Endothelial cell of umbilical vein (primary cell): ENCODE measurements around the gene OR51B2. TPM values are rescaled to one million over a fixed set of nuclear protein-coding genes. Genes with fewer than 3 reads are reported as not detected.
"Not testable (repeated sequence)": the region's sequence is repeated elsewhere in the genome, so short reads cannot be mapped to it uniquely, and the experiment has no call there.

Source experiments
- BruUV-seq: library from RNA; stranded (reverse); fragments of 400-500 nt; replicated peaks from 2 replicates; lab custom pipeline; 2021; lab: Mats Ljungman, UMichigan
- CTCF ChIA-PET: fragments of 300-600, 350-600 bp; sonication (Branson Sonifier 250); formaldehyde crosslinking; loops from one replicate; lab custom pipeline; 2021; ENCODE audit warnings: antibody characterized with exemption, inconsistent platforms; lab: Charles Lee
- POLR2A ChIA-PET: fragments of 300-600, 350-600 bp; sonication (Branson Sonifier 250); formaldehyde crosslinking; loops from one replicate; lab custom pipeline; 2021; ENCODE audit warnings: antibody characterized with exemption, inconsistent platforms; lab: Charles Lee
- DNase-seq: peaks from one replicate; pipeline ENCODE4 v3.0.0-alpha.2; 2011; ENCODE audit warnings: low read depth, low spot score
- FAIRE-seq: peaks from 2 replicates; lab custom pipeline; 2011; peaks lifted over from hg19 to GRCh38; lab: Jason Lieb, UNC
- H2AFZ ChIP-seq: 2 replicates; pipeline ENCODE4 v1.6.0; 2012; ENCODE audit warnings: low read depth, low read length, control low read depth, inconsistent platforms
- H3K27ac ChIP-seq: 2 replicates; pipeline ENCODE4 v1.5.1; 2011; ENCODE audit warnings: low read depth, mild to moderate bottlenecking, control low read depth, low read length, moderate library complexity; ENCODE audit not compliant: insufficient read depth
- H3K27me3 ChIP-seq, 2 experiments: 2 replicates each; pipeline versions ENCODE4 v1.6.0 to v1.6.1; 2011; ENCODE audit warnings: low read length in 2 of 2, mixed read lengths in 1 of 2; ENCODE audit not compliant: control insufficient read depth in 2 of 2, insufficient read depth in 2 of 2
- H3K36me3 ChIP-seq, 2 experiments: 2 replicates in 1 of 2; 3 replicates in 1 of 2; pipeline ENCODE4 v1.5.1; 2011; ENCODE audit warnings: low read length in 2 of 2, mild to moderate bottlenecking in 1 of 2, moderate library complexity in 1 of 2; ENCODE audit not compliant: control insufficient read depth in 2 of 2, insufficient read depth in 2 of 2; ENCODE audit errors: extremely low read depth in 1 of 2
- H3K4me1 ChIP-seq: 3 replicates; pipeline ENCODE4 v1.5.1; 2011; ENCODE audit warnings: mild to moderate bottlenecking, low read length; ENCODE audit not compliant: control insufficient read depth, insufficient read depth; ENCODE audit errors: extremely low read depth
- H3K4me2 ChIP-seq: 2 replicates; pipeline ENCODE4 v1.6.1; 2011; ENCODE audit warnings: low read length, control low read depth, mixed read lengths; ENCODE audit not compliant: insufficient read depth
- H3K4me3 ChIP-seq, 3 experiments: fragments of 200-600 bp in 1 of 3; sonication (generic), shearing (Covaris generic) in 1 of 3; replicated peaks in 1 of 3; 2 replicates each; pipeline ENCODE4 v1.5.1; 2011 to 2016; ENCODE audit warnings: control low read depth in 3 of 3, low read length in 3 of 3, mild to moderate bottlenecking in 2 of 3, inconsistent platforms in 1 of 3, low read depth in 1 of 3, moderate library complexity in 1 of 3; ENCODE audit not compliant: insufficient read depth in 1 of 3
- H3K79me2 ChIP-seq: 2 replicates; pipeline ENCODE4 v1.6.0; 2012; ENCODE audit warnings: low read length, inconsistent platforms; ENCODE audit not compliant: control insufficient read depth, insufficient read depth
- H3K9ac ChIP-seq: replicated peaks from 2 replicates; pipeline ENCODE3; 2011; ENCODE audit warnings: low read length, control low read depth; ENCODE audit not compliant: insufficient read depth; ENCODE audit errors: extremely low read depth
- H3K9me1 ChIP-seq: replicated peaks from 3 replicates; pipeline ENCODE4 v1.6.0; 2011; ENCODE audit warnings: mild to moderate bottlenecking, low read length; ENCODE audit not compliant: control insufficient read depth, insufficient read depth; ENCODE audit errors: extremely low read depth
- H3K9me3 ChIP-seq: replicated peaks from 2 replicates; pipeline ENCODE4 v1.5.1; 2012; ENCODE audit warnings: low read length, inconsistent platforms; ENCODE audit not compliant: control insufficient read depth, insufficient read depth
- H4K20me1 ChIP-seq: replicated peaks from 2 replicates; pipeline ENCODE3; 2011; ENCODE audit warnings: mild to moderate bottlenecking, low read length; ENCODE audit not compliant: control insufficient read depth, insufficient read depth; ENCODE audit errors: extremely low read depth
- EZH2 ChIP-seq: IDR thresholded peaks from 2 replicates; pipeline ENCODE4 v1.6.1; 2012; ENCODE audit warnings: borderline replicate concordance, low read depth, mild to moderate bottlenecking, moderate library complexity, low read length, inconsistent platforms; ENCODE audit not compliant: severe bottlenecking
- FOS ChIP-seq: IDR thresholded peaks from 2 replicates; pipeline ENCODE4 v1.6.1; 2011; ENCODE audit warnings: mild to moderate bottlenecking, low read length, moderate library complexity, borderline replicate concordance; ENCODE audit not compliant: insufficient read depth
- MYC ChIP-seq: IDR thresholded peaks from one replicate; pipeline ENCODE4 v1.6.1; 2011; ENCODE audit warnings: mild to moderate bottlenecking, low read depth, low read length
- POLR2A ChIP-seq: IDR thresholded peaks from 2 replicates; pipeline ENCODE4 v1.6.1; 2012; ENCODE audit warnings: low read depth, mild to moderate bottlenecking, control low read depth, low read length
- POLR2AphosphoS5 ChIP-seq: IDR thresholded peaks from 2 replicates; pipeline ENCODE4 v1.6.1; 2012; ENCODE audit warnings: low read depth, mild to moderate bottlenecking, control low read depth, low read length, moderate library complexity; ENCODE audit not compliant: insufficient read depth
- dilution Hi-C: fragments of 300-500 bp; cut with MboI; formaldehyde crosslinking; loops from one replicate; pipeline ENCODE4 v1.15.0; 2019; ENCODE audit warnings: low sequenced_read_pairs; ENCODE audit not compliant: extremely low pct_ligation_motif_present
- intact Hi-C: fragments of 100-400 bp; cut with micrococcal nuclease; formaldehyde crosslinking; loops from one replicate; pipeline ENCODE4 v1.10.0; 2022
- polyA plus RNA-seq, 4 experiments: library from polyadenylated mRNA; depleted of rRNA in 3 of 4; stranded (reverse) in 3 of 4; unstranded in 1 of 4; fragments of >200 nt; gene quantifications; 2 replicates each; pipeline versions ENCODE4 v1.2.1 to v1.2.3, GENCODE V29; 2011 to 2012; ENCODE audit warnings: missing spikeins in 1 of 4
- total RNA-seq: library from RNA; stranded (reverse); gene quantifications from 2 replicates; pipeline ENCODE4 v1.2.3, GENCODE V29; 2021
- TF ChIP-seq, protein P1 (sequence below): IDR thresholded peaks from 2 replicates; pipeline ENCODE4 v1.6.1; 2011; ENCODE audit not compliant: insufficient read depth, insufficient read length
- TF ChIP-seq, protein P2 (sequence below), 2 donors: IDR thresholded peaks; 1 replicate in 1 of 2; 2 replicates in 1 of 2; pipeline ENCODE4 v1.5.1; 2011; ENCODE audit warnings: low read length in 2 of 2, mild to moderate bottlenecking in 2 of 2, moderate library complexity in 2 of 2, control low read depth in 1 of 2, inconsistent platforms in 1 of 2, low read depth in 1 of 2; ENCODE audit not compliant: insufficient read depth in 1 of 2; ENCODE audit errors: extremely low read depth in 1 of 2

The OR51B2 gene
- total and polyA plus RNA-seq, 2 donors (not counting 3 experiments of a cell fraction or from before 2014, with no cell fraction given) = not detected

- H3K4me3 ChIP-seq = no peak within 1 kb of the TSS
- no peaks in the 10 kb centered on the region for H4K20me1 ChIP-seq
- no peaks in the 10 kb centered on the region for H3K9me3 ChIP-seq
- no peak within 1 kb of the TSS for H3K27ac ChIP-seq
- DNase-seq (no peak), FAIRE-seq (no peak)
- no peaks in the 10 kb centered on the region for H3K9me1 ChIP-seq
- no peaks in the 10 kb centered on the region for H3K27me3 ChIP-seq
- ChIA-PET CTCF (no interaction called here), POLR2A (no interaction called here)
- no peak within 1 kb of the TSS for H3K9ac ChIP-seq
- no peaks in the 10 kb centered on the region for H3K36me3 ChIP-seq
- TF ChIP-seq POLR2A (no peak), POLR2AphosphoS5 (no peak)
- dilution Hi-C loops (no loop called here), intact Hi-C loops (no loop called here)
- no peaks in the 10 kb centered on the region for H3K79me2 ChIP-seq
- BruUV-seq = no TSS peak
- H3K4me1 ChIP-seq = no peaks in the 10 kb centered on the region
- H2AFZ ChIP-seq = no peak within 1 kb of the TSS
- no peak within 1 kb of the TSS for H3K4me2 ChIP-seq
These were observed 19.6 kb upstream of the OR51B2 start, which contains the start of gene OR51B5 for GRCh38 chr11:5343474-5344335. Gene OR51B5 (minus strand): TSS chr11:5343524. CDS start chr11:5343524, 0 bp downstream.

GRCh38 chr11:5339771-5340322, 15.8 kb upstream of the OR51B2 start:
- Histone ChIP-seq H3K4me1 (no peaks in the 10 kb centered on the region), H3K4me2 (no peak overlapping the region), H4K20me1 (no peaks in the 10 kb centered on the region), H3K9me1 (no peaks in the 10 kb centered on the region), H2AFZ (no peak overlapping the region), H3K4me3 (no peak overlapping the region), H3K9me3 (no peaks in the 10 kb centered on the region), H3K27me3 (no peaks in the 10 kb centered on the region), H3K27ac (no peak overlapping the region), H3K36me3 (no peaks in the 10 kb centered on the region), H3K9ac (no peak overlapping the region), H3K79me2 (no peaks in the 10 kb centered on the region)
- TF ChIP-seq MYC (no peak), EZH2 (no peak), FOS (no peak)
- TF ChIP-seq, protein P1, sequence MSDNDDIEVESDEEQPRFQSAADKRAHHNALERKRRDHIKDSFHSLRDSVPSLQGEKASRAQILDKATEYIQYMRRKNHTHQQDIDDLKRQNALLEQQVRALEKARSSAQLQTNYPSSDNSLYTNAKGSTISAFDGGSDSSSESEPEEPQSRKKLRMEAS = no peak
- TF ChIP-seq, protein P2, sequence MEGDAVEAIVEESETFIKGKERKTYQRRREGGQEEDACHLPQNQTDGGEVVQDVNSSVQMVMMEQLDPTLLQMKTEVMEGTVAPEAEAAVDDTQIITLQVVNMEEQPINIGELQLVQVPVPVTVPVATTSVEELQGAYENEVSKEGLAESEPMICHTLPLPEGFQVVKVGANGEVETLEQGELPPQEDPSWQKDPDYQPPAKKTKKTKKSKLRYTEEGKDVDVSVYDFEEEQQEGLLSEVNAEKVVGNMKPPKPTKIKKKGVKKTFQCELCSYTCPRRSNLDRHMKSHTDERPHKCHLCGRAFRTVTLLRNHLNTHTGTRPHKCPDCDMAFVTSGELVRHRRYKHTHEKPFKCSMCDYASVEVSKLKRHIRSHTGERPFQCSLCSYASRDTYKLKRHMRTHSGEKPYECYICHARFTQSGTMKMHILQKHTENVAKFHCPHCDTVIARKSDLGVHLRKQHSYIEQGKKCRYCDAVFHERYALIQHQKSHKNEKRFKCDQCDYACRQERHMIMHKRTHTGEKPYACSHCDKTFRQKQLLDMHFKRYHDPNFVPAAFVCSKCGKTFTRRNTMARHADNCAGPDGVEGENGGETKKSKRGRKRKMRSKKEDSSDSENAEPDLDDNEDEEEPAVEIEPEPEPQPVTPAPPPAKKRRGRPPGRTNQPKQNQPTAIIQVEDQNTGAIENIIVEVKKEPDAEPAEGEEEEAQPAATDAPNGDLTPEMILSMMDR (IDR thresholded peaks at IDR 0.05; ENCODE audit: extremely low read depth in 1 of 2, insufficient read depth in 1 of 2, low read depth in 1 of 2, low read length in 2 of 2) = no peak
- BruUV-seq = no TSS peak
- ChIA-PET POLR2A (no interaction called here), CTCF (no interaction called here)
- dilution Hi-C loops (no loop called here), intact Hi-C loops (no loop called here)
- peak; percentile 26 for DNase-seq
- FAIRE-seq = no peak

DNA sequence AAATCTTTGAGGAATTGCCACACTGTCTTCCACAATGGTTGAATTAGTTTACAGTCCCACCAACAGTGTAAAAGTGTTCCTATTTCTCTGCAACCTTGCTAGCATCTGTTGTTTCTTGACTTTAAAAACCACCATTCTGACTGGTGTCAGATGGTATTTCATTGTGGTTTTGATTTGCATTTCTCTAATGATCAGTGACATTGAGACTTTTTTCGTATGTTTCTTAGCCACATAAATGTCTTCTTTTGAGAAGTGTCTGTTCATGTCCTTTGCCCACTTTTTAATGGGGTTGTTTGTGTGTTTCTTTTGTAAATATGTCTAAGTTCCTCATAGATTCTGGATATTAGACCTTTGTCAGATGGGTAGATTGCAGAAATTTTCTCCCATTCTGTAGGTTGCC, 13.2 kb upstream of the OR51B2 start:
- H3K4me3 ChIP-seq, DNase-seq, H3K9me3 ChIP-seq, H3K27ac ChIP-seq, dilution Hi-C loops, H3K9ac ChIP-seq, H3K9me1 ChIP-seq, H3K27me3 ChIP-seq, H3K4me2 ChIP-seq, POLR2A ChIA-PET, H3K4me1 ChIP-seq, CTCF ChIA-PET, H4K20me1 ChIP-seq, H2AFZ ChIP-seq, H3K79me2 ChIP-seq, intact Hi-C loops, H3K36me3 ChIP-seq, BruUV-seq, FAIRE-seq: not testable (repeated sequence)
